Breast epithelium (tissue), 4 donors: ENCODE measurements around the gene SORL1-AS1.
"Not testable (repeated sequence)": the region's sequence is repeated elsewhere in the genome, so short reads cannot be mapped to it uniquely, and the experiment has no call there.

ENCODE experiments used
- DNase-seq, 2 donors: peaks; one replicate each; pipeline ENCODE4 v3.0.0-alpha.2; 2019; ENCODE audit warnings: low spot score in 2 of 2
- H3K27ac ChIP-seq, 2 donors: fragments of 200-600 bp; sonication (generic) in 1 of 2; one replicate each; pipeline ENCODE4 v1.5.1; 2016 to 2019; ENCODE audit warnings: mild to moderate bottlenecking in 1 of 2
- H3K27me3 ChIP-seq, 2 donors: fragments of 200-600 bp; sonication (generic) in 1 of 2; one replicate each; pipeline versions ENCODE4 v1.5.1 to v1.6.0; 2017 to 2019; ENCODE audit warnings: control low read depth in 1 of 2, mild to moderate bottlenecking in 1 of 2
- H3K36me3 ChIP-seq: fragments of 200-600 bp; one replicate; pipeline ENCODE4 v1.5.1; 2019
- H3K4me1 ChIP-seq, 2 donors: fragments of 200-600 bp; sonication (generic); one replicate each; pipeline ENCODE4 v1.5.1; 2016 to 2019; ENCODE audit warnings: control low read depth in 1 of 2
- H3K4me3 ChIP-seq, 3 donors: fragments of 200-600 bp; sonication (generic); 1 replicate in 2 of 3; 2 replicates in 1 of 3; pipeline ENCODE4 v1.5.1; 2016 to 2019; ENCODE audit warnings: mild to moderate bottlenecking in 3 of 3, moderate library complexity in 2 of 3
- H3K9me3 ChIP-seq, 2 donors: fragments of 200-600 bp; sonication (generic) in 1 of 2; one replicate each; pipeline ENCODE4 v1.5.1; 2016 to 2019; ENCODE audit warnings: control low read depth in 1 of 2
- POLR2A ChIP-seq: fragments of 450-650 bp; IDR thresholded peaks from one replicate; pipeline ENCODE4 v1.6.1; 2016; ENCODE audit warnings: antibody characterized with exemption, mild to moderate bottlenecking, moderate library complexity
- POLR2AphosphoS5 ChIP-seq, 3 donors: sonication (generic); formaldehyde crosslinking; IDR thresholded peaks; one replicate each; pipeline ENCODE4 v1.6.1; 2017; ENCODE audit warnings: antibody characterized with exemption in 3 of 3
- intact Hi-C: fragments of 100-400 bp; cut with DNase I; formaldehyde crosslinking; loops from one replicate; pipeline ENCODE4 v1.15.1; 2023; ENCODE audit warnings: low total_unique reads
- TF ChIP-seq, protein P1 (sequence below), 3 donors: fragments of 450-650 bp; IDR thresholded peaks; one replicate each; pipeline ENCODE4 v1.5.1; 2016 to 2017; ENCODE audit warnings: antibody characterized with exemption in 3 of 3, mild to moderate bottlenecking in 3 of 3, moderate library complexity in 3 of 3

SORL1-AS1 gene

DNA sequence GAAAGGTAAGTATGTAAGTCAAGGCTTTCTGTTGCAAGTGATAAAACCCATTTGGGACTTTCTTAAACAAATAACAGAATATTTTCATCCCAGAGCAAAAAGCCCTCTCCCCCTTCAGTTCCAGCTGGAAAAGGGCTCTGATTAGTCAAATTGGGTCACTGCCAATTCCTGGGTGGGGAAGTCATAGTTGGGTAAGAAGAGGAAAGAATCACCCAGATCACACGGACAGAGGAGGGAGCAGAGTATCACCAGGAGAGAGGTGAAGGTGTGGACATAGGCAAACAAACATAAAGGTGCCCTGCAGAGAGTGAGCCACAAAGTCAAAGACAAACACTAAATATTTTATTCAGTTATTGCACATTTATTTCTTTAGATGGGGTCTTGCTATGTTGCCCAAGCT lies 36.9 kb downstream of the SORL1-AS1 start:
- H3K9me3 ChIP-seq: no peaks in the 10 kb centered on the region
- no peaks in the 10 kb centered on the region for H3K36me3 ChIP-seq
- H3K4me3 ChIP-seq: no peak overlapping the region
- no peaks in the 10 kb centered on the region for H3K27me3 ChIP-seq
- no peak for TF ChIP-seq POLR2A
- TF ChIP-seq, protein P1, sequence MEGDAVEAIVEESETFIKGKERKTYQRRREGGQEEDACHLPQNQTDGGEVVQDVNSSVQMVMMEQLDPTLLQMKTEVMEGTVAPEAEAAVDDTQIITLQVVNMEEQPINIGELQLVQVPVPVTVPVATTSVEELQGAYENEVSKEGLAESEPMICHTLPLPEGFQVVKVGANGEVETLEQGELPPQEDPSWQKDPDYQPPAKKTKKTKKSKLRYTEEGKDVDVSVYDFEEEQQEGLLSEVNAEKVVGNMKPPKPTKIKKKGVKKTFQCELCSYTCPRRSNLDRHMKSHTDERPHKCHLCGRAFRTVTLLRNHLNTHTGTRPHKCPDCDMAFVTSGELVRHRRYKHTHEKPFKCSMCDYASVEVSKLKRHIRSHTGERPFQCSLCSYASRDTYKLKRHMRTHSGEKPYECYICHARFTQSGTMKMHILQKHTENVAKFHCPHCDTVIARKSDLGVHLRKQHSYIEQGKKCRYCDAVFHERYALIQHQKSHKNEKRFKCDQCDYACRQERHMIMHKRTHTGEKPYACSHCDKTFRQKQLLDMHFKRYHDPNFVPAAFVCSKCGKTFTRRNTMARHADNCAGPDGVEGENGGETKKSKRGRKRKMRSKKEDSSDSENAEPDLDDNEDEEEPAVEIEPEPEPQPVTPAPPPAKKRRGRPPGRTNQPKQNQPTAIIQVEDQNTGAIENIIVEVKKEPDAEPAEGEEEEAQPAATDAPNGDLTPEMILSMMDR (IDR thresholded peaks at IDR 0.05): no peak
- no peak for TF ChIP-seq POLR2AphosphoS5 (IDR thresholded peaks at IDR 0.05)
- H3K27ac ChIP-seq: no peak overlapping the region
- no peak for DNase-seq
- intact Hi-C loops: no loop called here
- H3K4me1 ChIP-seq: no peaks in the 10 kb centered on the region

DNA sequence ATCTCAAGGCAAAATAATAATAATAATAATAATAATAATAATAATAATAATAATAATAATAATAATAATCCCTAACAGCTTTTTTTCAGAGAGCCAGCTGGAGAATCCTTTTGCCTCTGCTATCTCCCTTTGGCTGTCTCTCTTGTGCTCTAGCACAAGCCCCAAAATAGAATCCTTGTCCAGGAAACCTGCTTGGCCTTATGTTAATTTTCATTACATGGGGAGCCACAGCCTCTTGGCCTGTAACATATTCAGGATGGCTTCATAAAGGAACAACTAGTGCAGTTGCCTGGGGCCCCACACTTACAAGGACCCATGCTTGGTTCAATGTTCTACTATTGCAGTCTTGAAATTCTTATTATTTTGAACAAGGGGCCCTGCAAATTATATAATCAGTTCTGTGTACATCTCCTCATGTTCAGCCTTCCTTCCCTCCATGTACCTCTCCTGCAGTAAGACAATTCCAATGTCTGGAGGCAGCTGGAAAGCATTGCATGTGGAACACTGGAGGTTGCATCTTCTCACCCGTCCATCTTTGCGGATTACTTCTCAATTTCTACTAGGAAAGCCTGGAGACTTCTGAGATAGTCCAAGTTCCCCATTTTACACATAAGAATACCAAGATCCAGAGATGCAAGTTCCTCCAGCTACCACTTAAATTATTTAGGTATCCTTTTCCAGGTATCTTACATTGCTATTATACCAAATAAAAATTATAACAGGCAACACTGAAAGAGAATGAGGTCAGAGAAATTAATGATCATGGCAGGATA lies 38.4 kb downstream of the SORL1-AS1 start:
- Histone ChIP-seq H3K36me3 (no peaks in the 10 kb centered on the region), H3K4me3 (no peak overlapping the region), H3K27ac (no peak overlapping the region), H3K27me3 (no peaks in the 10 kb centered on the region), H3K9me3 (no peaks in the 10 kb centered on the region), H3K4me1 (no peaks in the 10 kb centered on the region)
- intact Hi-C loops: no loop called here
- no peak for TF ChIP-seq POLR2A
- TF ChIP-seq POLR2AphosphoS5 (IDR thresholded peaks at IDR 0.05): no peak
- TF ChIP-seq, protein P1 (IDR thresholded peaks at IDR 0.05): no peak
- no peak for DNase-seq

DNA sequence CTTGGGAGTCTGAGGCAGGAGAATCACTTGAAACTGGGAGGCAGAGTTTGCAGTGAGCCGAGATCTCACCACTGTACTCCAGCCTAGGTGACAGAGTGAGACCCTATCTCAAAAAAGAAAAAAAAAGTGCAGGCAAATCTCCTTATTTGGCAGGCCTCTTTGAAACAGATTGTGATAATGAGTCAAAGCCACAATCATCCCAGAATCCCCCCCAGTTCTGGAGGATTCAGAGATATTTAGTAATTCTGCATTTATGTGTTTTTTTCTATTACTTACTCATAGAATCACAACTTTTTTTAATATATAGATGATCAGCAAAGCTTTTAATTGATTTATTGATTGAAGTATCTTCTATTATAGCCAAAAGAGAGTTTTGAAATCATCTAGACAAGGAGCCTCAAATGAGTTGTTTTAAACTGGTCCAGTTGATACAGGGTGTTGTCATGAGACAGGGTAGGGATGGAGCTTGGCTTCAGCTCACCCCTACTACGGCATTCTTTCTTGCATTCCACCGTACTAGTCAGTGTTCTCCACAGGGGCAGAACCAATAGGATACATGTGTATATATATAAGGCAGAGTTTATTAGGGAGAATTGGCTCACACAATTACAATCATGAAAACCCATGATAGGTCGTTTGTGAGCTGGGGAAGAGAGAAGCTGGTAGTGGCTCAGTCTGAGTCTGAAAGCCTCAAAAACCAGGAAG lies 39.9 kb downstream of the SORL1-AS1 start:
- H3K36me3 ChIP-seq: no peaks in the 10 kb centered on the region
- TF ChIP-seq POLR2AphosphoS5 (IDR thresholded peaks at IDR 0.05): no peak
- no peak for TF ChIP-seq POLR2A
- TF ChIP-seq, protein P1 (IDR thresholded peaks at IDR 0.05): no peak
- DNase-seq: no peak
- no peaks in the 10 kb centered on the region for H3K9me3 ChIP-seq
- H3K27ac ChIP-seq: no peak overlapping the region
- intact Hi-C loops: no loop called here
- H3K27me3 ChIP-seq: no peaks in the 10 kb centered on the region
- H3K4me3 ChIP-seq: no peak overlapping the region
- H3K4me1 ChIP-seq: no peaks in the 10 kb centered on the region

DNA sequence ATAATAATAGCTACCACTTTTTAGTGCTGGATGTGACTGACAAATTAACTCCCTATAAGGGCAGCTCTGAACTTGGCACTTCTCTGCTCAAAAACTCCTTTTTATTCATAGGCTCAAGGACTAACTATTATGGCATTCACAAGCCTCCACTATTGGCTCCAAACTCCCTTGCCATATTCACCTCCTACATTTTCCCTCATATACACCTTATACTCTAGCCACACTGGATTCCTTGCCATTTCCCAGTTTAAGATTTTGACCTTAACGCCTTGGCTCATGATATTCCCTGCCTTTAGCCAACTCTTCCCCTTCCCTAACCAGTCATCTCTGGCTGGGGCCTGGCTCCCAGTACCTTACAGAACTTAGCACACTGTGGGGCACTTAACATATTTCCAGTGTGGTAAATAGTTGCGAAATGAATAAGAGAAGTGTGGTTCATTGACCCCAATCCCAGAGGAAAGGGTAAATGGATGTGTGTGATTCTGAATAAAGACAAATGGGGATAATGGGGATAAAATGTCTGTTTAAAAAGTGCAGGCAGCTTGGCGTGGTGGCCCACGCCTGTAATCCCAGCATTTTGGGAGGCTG lies 40.7 kb downstream of the SORL1-AS1 start:
- Histone ChIP-seq H3K4me1 (no peaks in the 10 kb centered on the region), H3K9me3 (no peaks in the 10 kb centered on the region), H3K27ac (no peak overlapping the region), H3K36me3 (no peaks in the 10 kb centered on the region), H3K4me3 (no peak overlapping the region), H3K27me3 (no peaks in the 10 kb centered on the region)
- intact Hi-C loops: no loop called here
- DNase-seq: no peak
- TF ChIP-seq, protein P1 (IDR thresholded peaks at IDR 0.05): no peak
- TF ChIP-seq POLR2AphosphoS5 (IDR thresholded peaks at IDR 0.05) (no peak), POLR2A (no peak)

DNA sequence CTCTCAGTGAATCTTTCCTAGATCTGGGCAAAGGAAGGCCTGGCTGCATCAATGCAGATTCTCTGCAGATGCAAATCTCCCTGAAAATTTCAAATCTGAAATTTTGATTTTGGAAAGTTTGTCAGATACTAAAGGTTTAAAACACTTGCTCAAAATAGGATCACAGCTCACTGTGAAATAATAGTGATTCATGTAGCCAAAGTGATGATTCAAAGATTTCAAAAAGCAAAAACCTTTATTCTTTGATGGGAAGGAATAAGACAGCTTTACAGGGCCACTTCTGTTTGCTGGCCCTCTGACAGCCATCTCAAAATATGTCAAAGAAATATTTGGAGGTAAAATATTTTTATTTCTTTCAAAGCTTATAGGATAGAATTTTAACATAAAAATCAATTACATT lies 41.4 kb downstream of the SORL1-AS1 start:
- intact Hi-C loops, H3K27ac ChIP-seq: not testable (repeated sequence)

DNA sequence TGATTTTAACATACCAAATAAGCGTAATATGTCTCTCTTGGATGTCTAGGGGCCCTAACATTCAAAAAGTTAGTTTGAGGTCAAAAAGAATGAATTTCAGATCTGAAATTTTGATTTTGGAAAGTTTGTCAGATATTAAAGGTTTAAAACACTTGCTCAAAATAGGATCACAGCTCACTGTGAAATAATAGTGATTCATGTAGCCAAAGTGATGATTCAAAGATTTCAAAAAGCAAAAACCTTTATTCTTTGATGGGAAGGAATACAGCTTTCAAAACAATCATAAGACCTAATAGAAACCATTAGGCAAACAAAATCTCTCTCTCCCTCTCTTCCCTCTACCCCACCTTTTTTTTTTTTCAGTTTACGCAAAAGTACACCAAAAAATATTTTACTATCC lies 42.7 kb downstream of the SORL1-AS1 start:
- intact Hi-C loops, H3K9me3 ChIP-seq, H3K4me3 ChIP-seq, H3K27me3 ChIP-seq, H3K4me1 ChIP-seq, DNase-seq, H3K36me3 ChIP-seq, H3K27ac ChIP-seq: not testable (repeated sequence)

More for the DNA sequence above, 41.4 kb downstream of the SORL1-AS1 start:
- H3K27me3 ChIP-seq, H3K4me3 ChIP-seq, H3K36me3 ChIP-seq, H3K9me3 ChIP-seq, DNase-seq, H3K4me1 ChIP-seq: not testable (repeated sequence)
